NCI-H774 (cell line): ENCODE measurements around the gene JAK3.
"Not testable (repeated sequence)": the region's sequence is repeated elsewhere in the genome, so short reads cannot be mapped to it uniquely, and the experiment has no call there.

ENCODE experiments used
- DNase-seq: peaks from one replicate; lab custom pipeline; 2025; lab: John Stamatoyannopoulos, UW

Gene JAK3

GRCh38 chr19:17777840-17778239 lies 69.9 kb downstream of the JAK3 start:
- not testable (repeated sequence) for DNase-seq

GRCh38 chr19:17775991-17776803 lies 71.6 kb downstream of the JAK3 start:
- no peak for DNase-seq

DNA sequence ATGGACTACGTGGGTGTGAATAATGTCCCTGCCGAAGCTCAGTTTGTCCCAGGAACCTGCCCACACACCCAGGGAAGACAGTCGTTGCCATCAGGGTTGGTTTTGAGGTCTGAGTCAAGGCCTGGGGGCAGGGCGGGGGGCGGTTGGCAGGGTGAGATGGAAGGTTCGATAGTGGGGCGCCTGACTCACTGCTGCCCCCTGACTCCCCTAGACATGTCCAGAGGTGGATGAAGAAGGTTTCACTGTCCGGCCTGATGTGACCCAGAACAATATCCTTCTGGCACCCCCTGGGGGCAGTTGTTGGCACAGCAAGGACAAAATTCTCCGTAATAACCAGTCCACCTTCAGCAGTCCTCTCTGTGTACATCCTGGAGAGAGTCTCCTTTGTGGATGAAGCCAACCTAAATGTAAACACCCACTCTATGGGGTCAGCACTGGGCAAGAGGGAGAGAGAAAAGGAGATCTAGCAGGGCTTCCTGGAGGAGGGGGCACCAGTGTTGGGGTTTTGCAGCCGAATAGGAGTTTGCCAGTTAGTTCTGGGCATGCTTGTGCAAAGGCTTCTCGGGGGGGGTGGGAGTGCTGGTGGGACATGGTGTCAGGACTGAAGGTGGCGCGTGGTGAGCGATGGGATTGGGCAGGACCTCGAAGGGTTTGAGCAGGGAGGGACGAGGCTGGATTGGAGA lies 72.4 kb downstream of the JAK3 start:
- no peak for DNase-seq
